ENCODE measurements around the gene UBE2J1. TPM values are rescaled to one million over a fixed set of nuclear protein-coding genes. Genes with fewer than 3 reads are reported as not detected.
A peak's percentile ranks its signal among the peaks of the same experiment; 100 is the strongest.

UBE2J1 gene
- total RNA-seq, 1 donor: 50.9 TPM

- H3K4me3 ChIP-seq (ENCODE audit: low read depth, low read length): no peak overlapping the region
These were observed 36.3 kb upstream of the UBE2J1 start for GRCh38 chr6:89388846-89389245.

GRCh38 chr6:89387516-89388201 lies 35.1 kb upstream of the UBE2J1 start:
- DNase-seq (ENCODE audit: low read depth): no peak
- H3K4me3 ChIP-seq (ENCODE audit: low read depth, low read length): no peak overlapping the region

More at GRCh38 chr6:89388846-89389245, 36.3 kb upstream of the UBE2J1 start:
- TF ChIP-seq CTCF (IDR thresholded peaks at IDR 0.05; ENCODE audit: insufficient read depth, low read length): no peak
- DNase-seq (ENCODE audit: low read depth): no peak

GRCh38 chr6:89386917-89387491 lies 34.5 kb upstream of the UBE2J1 start:
- TF ChIP-seq CTCF (IDR thresholded peaks at IDR 0.05; ENCODE audit: insufficient read depth, low read length): no peak
- H3K4me3 ChIP-seq (ENCODE audit: low read depth, low read length): no peak overlapping the region
- DNase-seq (ENCODE audit: low read depth): no peak

More at GRCh38 chr6:89387516-89388201, 35.1 kb upstream of the UBE2J1 start:
- TF ChIP-seq CTCF (IDR thresholded peaks at IDR 0.05; ENCODE audit: insufficient read depth, low read length): no peak

- no peak for DNase-seq (ENCODE audit: low read depth)
- no peak overlapping the region for H3K4me3 ChIP-seq (ENCODE audit: low read depth, low read length)
- TF ChIP-seq CTCF (IDR thresholded peaks at IDR 0.05; ENCODE audit: insufficient read depth, low read length): no peak
These were observed 33.3 kb upstream of the UBE2J1 start for GRCh38 chr6:89385846-89386245.

- no peak for TF ChIP-seq CTCF (IDR thresholded peaks at IDR 0.05; ENCODE audit: insufficient read depth, low read length)
- no peak overlapping the region for H3K4me3 ChIP-seq (ENCODE audit: low read depth, low read length)
- DNase-seq (ENCODE audit: low read depth): peak; percentile 77
These were observed 32.7 kb upstream of the UBE2J1 start for GRCh38 chr6:89385156-89385667.

GRCh38 chr6:89381031-89381430 lies 28.5 kb upstream of the UBE2J1 start:
- H3K4me3 ChIP-seq (ENCODE audit: low read depth, low read length): no peak overlapping the region
- TF ChIP-seq CTCF (IDR thresholded peaks at IDR 0.05; ENCODE audit: insufficient read depth, low read length): no peak
- no peak for DNase-seq (ENCODE audit: low read depth)

All from fibroblast of the aortic adventitia (primary cell).